Heart left ventricle (tissue), 16 donors: ENCODE measurements around the gene MPPED2. TPM values are rescaled to one million over a fixed set of nuclear protein-coding genes. Genes with fewer than 3 reads are reported as not detected.

Experiments used
- ATAC-seq, 4 donors: fragments of 200-7000 bp; cut with Tn5 transposase; one replicate each; pipeline ENCODE4 v1.9.1; 2020 to 2022; ENCODE audit warnings: moderate library complexity in 4 of 4, mild to moderate bottlenecking in 3 of 4, moderate number of reproducible peaks in 1 of 4
- DNase-seq, 5 donors: peaks; one replicate each; pipeline ENCODE4 v3.0.0-alpha.2; 2020
- H3K27ac ChIP-seq, 12 donors: fragments of 200-600 bp; sonication (generic) in 4 of 12; one replicate each; pipeline versions ENCODE4 v1.5.0 to v1.8.0; 2016 to 2022; ENCODE audit warnings: mild to moderate bottlenecking in 2 of 12
- H3K27me3 ChIP-seq, 9 donors: fragments of 200-600 bp; sonication (generic) in 2 of 9; one replicate each; pipeline versions ENCODE4 v1.5.1 to v1.8.0; 2016 to 2022; ENCODE audit warnings: mild to moderate bottlenecking in 3 of 9
- H3K36me3 ChIP-seq, 9 donors: fragments of 200-600 bp; sonication (generic) in 2 of 9; one replicate each; pipeline versions ENCODE4 v1.5.0 to v1.8.0; 2018 to 2022; ENCODE audit warnings: mild to moderate bottlenecking in 2 of 9
- H3K4me1 ChIP-seq, 12 donors: fragments of 200-600 bp; sonication (generic) in 4 of 12; one replicate each; pipeline versions ENCODE4 v1.5.0 to v1.8.0; 2016 to 2022; ENCODE audit warnings: mild to moderate bottlenecking in 3 of 12
- H3K4me3 ChIP-seq, 12 donors: fragments of 200-600 bp; sonication (generic) in 4 of 12; one replicate each; pipeline versions ENCODE4 v1.5.0 to v1.8.0; 2017 to 2022; ENCODE audit warnings: mild to moderate bottlenecking in 9 of 12, moderate library complexity in 4 of 12
- H3K9me3 ChIP-seq, 12 donors: fragments of 200-600 bp; sonication (generic) in 4 of 12; one replicate each; pipeline versions ENCODE4 v1.5.0 to v1.8.0; 2016 to 2022; ENCODE audit warnings: mild to moderate bottlenecking in 1 of 12
- CTCF ChIP-seq, 12 donors: fragments of 200-600 bp; sonication (generic) in 4 of 12; IDR thresholded peaks; one replicate each; pipeline versions ENCODE4 v1.5.0 to v1.8.0; 2018 to 2022; ENCODE audit warnings: antibody characterized with exemption in 12 of 12, mild to moderate bottlenecking in 5 of 12
- POLR2A ChIP-seq, 2 donors: fragments of 450-650 bp; IDR thresholded peaks; one replicate each; pipeline ENCODE4 v1.6.1; 2017; ENCODE audit warnings: antibody characterized with exemption in 2 of 2, mild to moderate bottlenecking in 2 of 2, moderate library complexity in 2 of 2
- WGBS, 4 donors: extraction: QIAGEN DNeasy Blood & Tissue Kit in 2 of 4; methylation state at CpG; one replicate each; pipeline versions ENCODE4 v1.1.5 to v1.1.7; 2013 to 2018; 5-methylcytosine and 5-hydroxymethylcytosine counted together
- intact Hi-C, 10 donors: fragments of 100-400 bp; cut with DNase I; formaldehyde crosslinking; loops; one replicate each; pipeline versions ENCODE4 v1.11.1 to v1.14.2; 2022
- polyA plus RNA-seq, 2 donors: library from polyadenylated mRNA; stranded (reverse); fragments of 200-250 nt; gene quantifications; one replicate each; pipeline ENCODE4 v1.2.3, GENCODE V29; 2013
- total RNA-seq, 9 donors: library from RNA; depleted of rRNA in 2 of 9; stranded (reverse); fragments of >200 nt in 2 of 9; fragmentation: NEBNext Ultra II Directional in 3 of 9; extraction: Animal tissue kit (Norgen Biotek cat#: 25700) in 3 of 9; gene quantifications; one replicate each; pipeline versions ENCODE4 v1.1.0 to v1.2.4, GENCODE V29; 2016 to 2023
- donor health status: ischemic (EF 13 %, LVEDD 7.1; RV severe dilation, severe dysfunction).
- donor health status: healthy with polysubstance abuse.
- donor health status: DM: no; HTN: yes; CAD: no.
- donor health status: DM: no; HTN: no; CAD: no.
- donor health status: ischemic (EF 25% LVEDD 6.9; RV normal size, moderate dysfunction).
- donor health status: ischemic (EF 25% LVEDD 5.7; RV mildly dilated, moderate dysfunction).
- donor health status: healthy.
- donor health status: DM: yes; HTN: yes; CAD: no.
- donor health status: ischemic (EF 35%, LVEDD 5.7; RV mildly dilated, moderate dysfunction).
- donor health status: nonischemic (EF 11% LVEDD 7.7; RV severe dilation, severe dysfunction).
- donor health status: DM: yes; HTN: yes; CAD: no.
- donor health status: PGD.
- donor health status: ischemic (EF 29% LVEDD 5.4; RV normal size, mild dysfunction).
- donor health status: nonischemic (EF 23%, LVEDD 6.1; RV moderate dilation, normal function).

MPPED2 gene
- total and polyA plus RNA-seq, 11 donors = 2.7 to 14.3 (median 8.4) TPM

GRCh38 chr11:30488304-30488998, 97.7 kb downstream of the MPPED2 start:
- intact Hi-C loops = loop anchor here in 3 of 10 donors (5.0 to 10.0 kb wide), 3 partner anchors 36 to 96 kb away; partner anchors contain the start of gene MPPED2 (in 2 of the 3)

GRCh38 chr11:30487200-30487898, 98.8 kb downstream of the MPPED2 start:
- peak; percentile 46 to 82 (median 63) for ATAC-seq
- Histone ChIP-seq H3K27me3 (no peaks in the 10 kb centered on the region), H3K4me1 (peaks cover 0 to 58% (median 27%) of the 10 kb centered on the region in 12 donors), H3K36me3 (no peaks in the 10 kb centered on the region), H3K27ac (peak overlapping the region in 3 of 12 donors; percentile 6 to 43 (median 39)), H3K4me3 (no peak overlapping the region), H3K9me3 (no peaks in the 10 kb centered on the region)
- TF ChIP-seq POLR2A (IDR thresholded peaks at IDR 0.05) (no peak), CTCF (IDR thresholded peaks at IDR 0.05) (no peak)
- peak in 2 of 5 donors; percentile 30 to 37 for DNase-seq
- intact Hi-C loops = loop anchor here in 3 of 10 donors (5.0 to 10.0 kb wide), 3 partner anchors 35 to 97 kb away; partner anchors contain the start of gene MPPED2 (in 2 of the 3)
- 85 to 90% (median 87%) methylated on average over 3 of the region's 3 CpGs for WGBS, 4 donors

More at GRCh38 chr11:30488304-30488998, 97.7 kb downstream of the MPPED2 start:
- 51 to 55% (median 53%) methylated on average over 8 of the region's 8 CpGs for WGBS, 4 donors
- DNase-seq (no peak), ATAC-seq (peak in 2 of 4 donors; percentile 50 to 59)
- peaks cover 0 to 47% (median 23%) of the 10 kb centered on the region in 12 donors for H3K4me1 ChIP-seq
- H3K4me3 ChIP-seq = no peak overlapping the region
- no peaks in the 10 kb centered on the region for H3K36me3 ChIP-seq
- no peak for TF ChIP-seq POLR2A (IDR thresholded peaks at IDR 0.05)
- TF ChIP-seq CTCF (IDR thresholded peaks at IDR 0.05) = no peak
- peak overlapping the region in 2 of 12 donors; percentile 39 to 40 for H3K27ac ChIP-seq
- no peaks in the 10 kb centered on the region for H3K9me3 ChIP-seq
- H3K27me3 ChIP-seq = no peaks in the 10 kb centered on the region

- Histone ChIP-seq H3K36me3 (no peaks in the 10 kb centered on the region), H3K27me3 (no peaks in the 10 kb centered on the region), H3K27ac (no peak overlapping the region), H3K4me1 (peaks cover under 1 to 70% (median 39%) of the 10 kb centered on the region in 12 donors), H3K4me3 (no peak overlapping the region), H3K9me3 (no peaks in the 10 kb centered on the region)
- no peak for DNase-seq
- TF ChIP-seq POLR2A (IDR thresholded peaks at IDR 0.05) (no peak), CTCF (IDR thresholded peaks at IDR 0.05) (no peak)
- WGBS, 4 donors = 78 to 92% (median 87%) methylated on average over 3 of the region's 3 CpGs
- no peak for ATAC-seq
- intact Hi-C loops = loop anchor here in 3 of 10 donors (5.0 to 10.0 kb wide), 3 partner anchors 33 to 99 kb away; partner anchors contain the start of gene MPPED2 (in 2 of the 3)
Observed at GRCh38 chr11:30485756-30486155, 100.4 kb downstream of the MPPED2 start.

GRCh38 chr11:30485222-30485621, 100.9 kb downstream of the MPPED2 start:
- 73 to 90% (median 80%) methylated on average over 3 of the region's 3 CpGs for WGBS, 4 donors
- TF ChIP-seq CTCF (IDR thresholded peaks at IDR 0.05) (no peak), POLR2A (IDR thresholded peaks at IDR 0.05) (no peak)

More at GRCh38 chr11:30485222-30485621, 100.9 kb downstream of the MPPED2 start:
- no peak overlapping the region for H3K4me3 ChIP-seq
- peaks cover 5 to 66% (median 44%) of the 10 kb centered on the region in 12 donors for H3K4me1 ChIP-seq
- no peak overlapping the region for H3K27ac ChIP-seq
- no peaks in the 10 kb centered on the region for H3K27me3 ChIP-seq
- no peak for ATAC-seq
- intact Hi-C loops = loop anchor here in 3 of 10 donors (5.0 to 10.0 kb wide), 3 partner anchors 33 to 100 kb away; partner anchors contain the start of gene MPPED2 (in 2 of the 3)
- H3K36me3 ChIP-seq = no peaks in the 10 kb centered on the region
- DNase-seq = no peak
- no peaks in the 10 kb centered on the region for H3K9me3 ChIP-seq
